Astrocyte of the cerebellum (primary cell): Measurements from ENCODE around the gene PHC2.

Experiments used
- DNase-seq: peaks from one replicate; pipeline ENCODE4 v3.0.0-alpha.2; 2011; ENCODE audit warnings: low read depth
- H3K4me3 ChIP-seq: 2 replicates; pipeline ENCODE4 v1.5.1; 2011; ENCODE audit warnings: mild to moderate bottlenecking, low read depth, low read length, moderate library complexity
- in situ Hi-C: cut with HindIII; loops from 2 replicates; pipeline ENCODE4 v1.10.0; 2017; ENCODE audit warnings: low sequenced_read_pairs
- TF ChIP-seq, protein P1 (sequence below): IDR thresholded peaks from 2 replicates; pipeline ENCODE4 v1.5.1; 2012; ENCODE audit warnings: low read length, low read depth, moderate library complexity, mild to moderate bottlenecking; ENCODE audit errors: missing control alignments

The PHC2 gene

DNA sequence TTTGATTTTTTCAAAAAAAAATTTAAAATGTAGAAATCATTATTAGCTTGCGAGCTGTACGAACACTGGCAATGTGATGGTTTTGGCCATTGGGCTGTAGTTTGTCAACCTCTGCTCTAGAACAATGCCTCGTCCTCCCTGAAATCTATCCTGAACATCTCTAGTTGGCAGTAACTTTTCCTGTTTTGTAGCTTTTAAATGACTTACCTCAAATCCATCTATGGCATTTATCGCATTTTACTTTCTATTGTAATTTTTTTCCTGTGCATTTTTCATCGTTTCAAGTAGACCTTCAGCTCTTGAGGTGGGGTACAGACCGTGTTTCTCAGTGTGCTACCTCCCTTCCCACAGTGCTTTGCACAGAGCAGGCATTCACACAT lies 79.6 kb downstream of the PHC2 start:
- TF ChIP-seq, protein P1, sequence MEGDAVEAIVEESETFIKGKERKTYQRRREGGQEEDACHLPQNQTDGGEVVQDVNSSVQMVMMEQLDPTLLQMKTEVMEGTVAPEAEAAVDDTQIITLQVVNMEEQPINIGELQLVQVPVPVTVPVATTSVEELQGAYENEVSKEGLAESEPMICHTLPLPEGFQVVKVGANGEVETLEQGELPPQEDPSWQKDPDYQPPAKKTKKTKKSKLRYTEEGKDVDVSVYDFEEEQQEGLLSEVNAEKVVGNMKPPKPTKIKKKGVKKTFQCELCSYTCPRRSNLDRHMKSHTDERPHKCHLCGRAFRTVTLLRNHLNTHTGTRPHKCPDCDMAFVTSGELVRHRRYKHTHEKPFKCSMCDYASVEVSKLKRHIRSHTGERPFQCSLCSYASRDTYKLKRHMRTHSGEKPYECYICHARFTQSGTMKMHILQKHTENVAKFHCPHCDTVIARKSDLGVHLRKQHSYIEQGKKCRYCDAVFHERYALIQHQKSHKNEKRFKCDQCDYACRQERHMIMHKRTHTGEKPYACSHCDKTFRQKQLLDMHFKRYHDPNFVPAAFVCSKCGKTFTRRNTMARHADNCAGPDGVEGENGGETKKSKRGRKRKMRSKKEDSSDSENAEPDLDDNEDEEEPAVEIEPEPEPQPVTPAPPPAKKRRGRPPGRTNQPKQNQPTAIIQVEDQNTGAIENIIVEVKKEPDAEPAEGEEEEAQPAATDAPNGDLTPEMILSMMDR, result no peak
- in situ Hi-C loops, result no loop called here
- H3K4me3 ChIP-seq, result no peak overlapping the region
- no peak for DNase-seq

DNA sequence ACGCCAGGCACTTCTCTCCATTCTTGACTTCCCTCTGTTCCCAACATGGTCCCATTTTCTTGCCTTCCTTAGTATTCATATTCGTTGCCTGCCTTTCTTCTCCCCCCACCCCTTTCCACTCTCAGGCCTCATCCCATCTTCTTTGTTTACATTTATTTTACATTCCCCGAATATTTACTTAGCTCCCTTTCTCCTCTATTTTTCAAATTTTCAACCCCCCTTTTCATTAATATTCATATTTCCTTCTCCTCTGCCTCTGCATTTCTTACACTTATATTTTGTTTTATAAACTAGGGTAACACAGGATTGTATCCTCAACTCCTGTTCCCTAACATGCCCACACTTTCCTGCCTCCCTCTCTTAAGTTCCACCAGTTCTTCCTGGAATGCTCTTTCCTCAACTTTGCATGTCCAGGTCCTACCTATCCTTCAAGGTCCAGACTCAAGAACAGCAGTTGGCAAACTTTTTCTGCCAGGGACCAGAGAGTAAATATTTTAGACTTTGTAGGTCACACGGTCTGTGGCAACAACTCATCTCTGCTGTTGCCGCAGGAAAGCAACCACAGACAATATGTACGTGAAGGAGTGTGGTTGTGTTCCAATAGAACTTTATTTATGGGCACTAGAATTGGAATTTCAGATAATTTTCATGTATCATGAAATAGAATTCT lies 80.1 kb downstream of the PHC2 start:
- H3K4me3 ChIP-seq, result peak overlapping the region; percentile 46
- TF ChIP-seq, protein P1, result no peak
- no peak for DNase-seq
- in situ Hi-C loops, result no loop called here

DNA sequence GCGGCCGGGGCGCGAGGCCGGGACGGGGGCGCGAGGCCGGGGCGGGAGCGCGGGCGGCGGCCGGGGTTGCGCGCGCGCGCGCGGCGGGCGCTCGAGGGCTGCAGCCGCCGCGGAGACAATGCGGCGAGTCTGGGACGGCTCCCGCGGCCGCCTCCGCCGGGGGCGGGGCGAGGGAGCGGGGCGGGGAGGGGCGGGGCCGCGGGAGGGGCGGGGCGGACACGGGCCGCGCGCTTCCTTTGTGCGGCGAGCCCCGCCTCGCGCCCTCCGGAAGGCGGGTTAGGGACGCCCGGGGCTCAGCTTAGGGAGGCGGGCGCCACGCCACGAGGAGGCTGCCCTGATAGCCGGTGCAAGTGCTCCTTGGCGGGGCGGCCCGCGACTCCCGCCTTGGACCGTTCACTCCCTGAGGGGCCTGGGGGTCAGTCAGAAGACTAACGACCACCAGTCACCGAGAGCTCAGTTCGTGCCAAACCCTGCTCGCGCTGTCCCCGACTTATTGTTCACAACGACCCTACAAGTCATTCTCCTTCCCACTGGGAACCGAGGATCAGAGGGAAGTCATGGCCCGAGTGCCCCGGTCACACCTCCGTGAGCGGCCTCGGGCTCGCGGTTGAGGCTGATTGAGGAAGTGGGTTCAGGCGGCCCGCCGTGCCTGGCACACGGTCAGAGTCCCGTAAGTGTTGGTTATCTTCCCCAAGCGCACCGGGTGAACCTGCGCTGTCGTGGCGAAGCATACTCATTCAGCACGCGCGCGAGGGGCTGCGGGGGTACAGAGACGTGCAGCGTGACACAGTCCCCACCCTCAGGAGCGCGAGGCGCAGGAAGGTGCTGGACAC lies 80.9 kb downstream of the PHC2 start:
- TF ChIP-seq, protein P1, result no peak
- in situ Hi-C loops, result no loop called here

DNA sequence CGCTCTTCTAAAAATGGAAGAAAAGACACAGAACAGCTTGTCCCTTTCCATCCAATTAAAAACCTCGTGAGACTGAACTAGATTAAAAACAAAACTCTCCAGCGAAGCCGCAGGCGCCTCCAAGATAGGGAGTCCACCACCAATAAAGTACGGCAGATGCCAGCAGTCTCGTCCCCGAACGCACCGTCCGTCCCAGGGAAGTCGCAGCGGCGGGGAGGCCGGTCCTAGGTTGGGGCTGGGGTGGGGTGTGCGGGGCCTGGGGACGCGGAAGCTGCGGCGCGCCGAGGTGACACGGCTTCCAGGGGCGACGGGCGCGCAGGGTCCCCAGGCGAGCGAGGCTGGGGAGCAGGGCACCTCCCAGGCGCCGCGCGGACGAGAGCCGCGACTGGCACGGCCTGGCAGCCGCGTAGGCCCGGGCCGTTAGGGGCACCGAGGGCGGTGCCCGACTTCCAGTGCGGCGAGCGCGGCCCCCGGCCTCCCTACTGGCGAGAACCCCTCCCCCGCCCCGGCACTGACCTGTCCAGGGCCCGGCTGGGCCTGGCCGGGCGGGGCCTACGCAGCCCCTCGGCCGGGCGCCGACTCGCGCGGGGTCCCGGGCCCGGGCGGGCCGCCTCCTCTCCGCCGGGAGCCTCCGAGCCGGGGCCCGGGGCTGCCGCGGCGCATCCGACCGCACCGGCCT lies 81.7 kb downstream of the PHC2 start:
- in situ Hi-C loops, result no loop called here
- no peak for DNase-seq
- peak overlapping the region; percentile 75 for H3K4me3 ChIP-seq
- TF ChIP-seq, protein P1, result no peak

More for the DNA sequence above, 80.9 kb downstream of the PHC2 start:
- DNase-seq, result no peak
- peak overlapping the region; percentile 75 for H3K4me3 ChIP-seq

DNA sequence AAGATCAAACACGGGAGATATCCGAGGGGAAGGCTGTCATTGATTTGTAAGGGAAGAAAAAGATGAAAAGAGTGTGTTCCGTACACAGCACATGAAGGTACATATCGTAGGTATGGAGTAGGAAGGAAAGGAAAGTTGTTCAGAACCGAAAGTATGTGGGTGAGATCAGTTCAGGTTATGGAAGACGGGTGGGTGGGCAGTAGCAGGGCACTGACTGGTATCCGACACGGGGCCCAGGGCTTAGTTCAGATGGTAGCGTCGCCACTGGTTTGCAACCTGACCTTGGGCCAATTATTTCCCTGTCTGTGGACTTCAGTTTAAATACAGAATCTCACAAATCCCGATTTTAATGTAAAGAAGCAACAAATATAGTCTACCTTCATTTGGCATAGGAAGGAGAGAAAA lies 82.2 kb downstream of the PHC2 start:
- in situ Hi-C loops, result no loop called here
- no peak for DNase-seq
- H3K4me3 ChIP-seq, result peak overlapping the region; percentile 75
- TF ChIP-seq, protein P1, result no peak

DNA sequence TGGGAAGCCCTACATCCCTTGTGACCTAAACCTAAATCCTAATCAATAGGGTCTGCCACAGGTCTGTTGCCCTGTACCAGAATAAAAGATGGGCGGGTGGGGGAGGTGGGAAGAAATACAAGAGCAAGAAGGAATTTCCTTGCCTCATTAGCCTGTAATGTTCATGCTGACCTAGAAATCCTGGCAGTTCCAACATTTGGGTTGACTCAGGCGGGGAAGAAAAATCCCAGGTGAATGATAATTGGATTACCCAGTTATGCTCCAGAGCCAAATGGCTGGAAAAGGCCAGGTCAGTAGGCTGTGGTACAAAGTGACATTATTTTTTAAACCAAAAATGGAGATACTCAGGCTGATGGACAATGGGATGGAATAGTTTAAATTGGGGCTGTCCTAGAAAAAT lies 82.7 kb downstream of the PHC2 start:
- TF ChIP-seq, protein P1, result no peak
- H3K4me3 ChIP-seq, result peak overlapping the region; percentile 75
- DNase-seq, result no peak
- in situ Hi-C loops, result no loop called here
